GM21619 (cell line): Measurements from ENCODE around the gene ADIPOQ.
"Not testable (repeated sequence)": the region's sequence is repeated elsewhere in the genome, so short reads cannot be mapped to it uniquely, and the experiment has no call there.

ENCODE experiments used
- ATAC-seq: cut with Tn5 transposase; IDR thresholded peaks from one replicate; pipeline ENCODE4 v1.9.1; 2021; ENCODE audit not compliant: unreplicated experiment

ADIPOQ gene

GRCh38 chr3:186901135-186901734 lies 58.7 kb downstream of the ADIPOQ start:
- no peak for ATAC-seq

- ATAC-seq: no peak
Measured at GRCh38 chr3:186902154-186902553, 59.6 kb downstream of the ADIPOQ start.

- ATAC-seq: no peak
Measured at GRCh38 chr3:186902713-186903112, 60.2 kb downstream of the ADIPOQ start.

GRCh38 chr3:186903676-186904075 lies 61.2 kb downstream of the ADIPOQ start:
- not testable (repeated sequence) for ATAC-seq

DNA sequence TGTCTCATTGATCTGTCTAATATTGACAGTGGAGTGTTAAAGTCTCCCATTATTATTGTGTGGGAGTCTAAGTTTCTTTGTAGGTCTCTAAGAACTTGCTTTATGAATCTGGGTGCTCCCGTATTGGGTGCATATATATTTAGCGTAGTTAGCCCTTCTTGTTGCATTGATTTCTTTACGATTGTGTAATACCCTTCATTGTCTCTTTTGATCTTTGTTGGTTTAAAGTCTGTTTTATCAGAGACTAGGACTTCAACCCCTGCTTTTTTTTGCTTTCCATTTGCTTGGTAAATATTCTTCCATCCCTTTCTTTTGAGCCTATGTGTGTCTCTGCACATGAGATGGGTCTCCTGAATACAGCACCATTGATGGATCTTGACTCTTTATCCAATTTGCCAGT lies 64.6 kb downstream of the ADIPOQ start:
- ATAC-seq: not testable (repeated sequence)
